A549 (cell line): ENCODE measurements around the gene AFF1. TPM values are rescaled to one million over a fixed set of nuclear protein-coding genes. Genes with fewer than 3 reads are reported as not detected.
A peak's percentile ranks its signal among the peaks of the same experiment; 100 is the strongest.

Experiments used
- ATAC-seq, 2 experiments: fragments of 200-7000 bp in 1 of 2; fragments of >200 bp in 1 of 2; cut with Nextera tagmentation in 1 of 2; cut with Tn5 transposase in 1 of 2; 3 replicates each; pipeline versions ENCODE4 v1.8.0 to v1.9.1; 2018 to 2020; ENCODE audit warnings: mild to moderate bottlenecking in 1 of 2, moderate library complexity in 1 of 2
- CTCF ChIA-PET: fragments of 300-600 bp; sonication (Branson Sonifier 250); formaldehyde crosslinking; extraction: SDS; loops from one replicate; lab custom pipeline; 2021; ENCODE audit warnings: antibody characterized with exemption, inconsistent platforms; lab: Yijun Ruan, JAX
- POLR2A ChIA-PET: fragments of 350-600 bp; formaldehyde crosslinking; extraction: SDS; loops from one replicate; lab custom pipeline; 2021; ENCODE audit warnings: antibody characterized with exemption, inconsistent platforms; lab: Yijun Ruan, JAX
- DNase-seq, 2 experiments: peaks; one replicate each; pipeline versions ENCODE4 v3.0.0 to v3.0.0-alpha.2; 2011 to 2016; ENCODE audit warnings: low read depth in 1 of 2, low spot score in 1 of 2
- FAIRE-seq: peaks from 2 replicates; lab custom pipeline; 2011; peaks lifted over from hg19 to GRCh38; lab: Jason Lieb, UNC
- H3K27ac ChIP-seq, 2 experiments: fragments of >200 bp; sonication (Bioruptor Twin); formaldehyde crosslinking; 3 replicates each; pipeline ENCODE4 v1.5.1; 2016 to 2017
- H3K4me1 ChIP-seq: fragments of >200 bp; sonication (Bioruptor Twin); formaldehyde crosslinking; 3 replicates; pipeline ENCODE4 v1.6.1; 2016
- H3K4me2 ChIP-seq: fragments of >200 bp; sonication (Bioruptor Twin); formaldehyde crosslinking; 3 replicates; pipeline ENCODE4 v1.6.1; 2016
- H3K4me3 ChIP-seq: fragments of >200 bp; sonication (Bioruptor Twin); formaldehyde crosslinking; 3 replicates; pipeline ENCODE4 v1.5.1; 2016
- H3K9me3 ChIP-seq: fragments of >200 bp; sonication (Bioruptor Twin); formaldehyde crosslinking; 3 replicates; pipeline ENCODE4 v1.6.1; 2016
- ATOH8 ChIP-seq: fragments of 250-450 bp; sonication (Bioruptor Pico); IDR thresholded peaks from 2 replicates; pipeline ENCODE4 v1.5.0; 2020; ENCODE audit warnings: low read depth, mild to moderate bottlenecking, moderate library complexity
- BCL3 ChIP-seq: fragments of >200 bp; sonication (Bioruptor Twin); formaldehyde crosslinking; IDR thresholded peaks from 3 replicates; pipeline ENCODE4 v1.6.1; 2016
- CBX2 ChIP-seq: fragments of 200-600 bp; sonication (generic); IDR thresholded peaks from 2 replicates; pipeline ENCODE4 v1.6.1; 2016; ENCODE audit warnings: low read depth, mild to moderate bottlenecking, borderline replicate concordance
- CBX8 ChIP-seq: fragments of 200-600 bp; sonication (generic); IDR thresholded peaks from 2 replicates; pipeline ENCODE4 v1.6.1; 2016
- CTCF ChIP-seq: fragments of >200 bp; sonication (Bioruptor Twin); formaldehyde crosslinking; IDR thresholded peaks from 3 replicates; pipeline ENCODE4 v1.5.1; 2016
- EHF ChIP-seq: fragments of 250-450 bp; sonication (Bioruptor Pico); IDR thresholded peaks from 2 replicates; pipeline ENCODE4 v1.5.0; 2020; ENCODE audit warnings: mild to moderate bottlenecking
- ELK1 ChIP-seq: fragments of 150-350 bp; IDR thresholded peaks from 2 replicates; pipeline ENCODE4 v1.6.1; 2014; ENCODE audit warnings: low read depth, mild to moderate bottlenecking, low read length
- GATA3 ChIP-seq: IDR thresholded peaks from 2 replicates; pipeline ENCODE4 v1.6.1; 2012; ENCODE audit warnings: borderline replicate concordance
- HDAC2 ChIP-seq: fragments of 200-600 bp; sonication (generic); IDR thresholded peaks from 2 replicates; pipeline ENCODE4 v1.6.1; 2016
- HES2 ChIP-seq: fragments of >200 bp; sonication (Bioruptor Twin); formaldehyde crosslinking; IDR thresholded peaks from 2 replicates; pipeline ENCODE4 v1.6.1; 2016
- HOXA7 ChIP-seq: fragments of 250-450 bp; sonication (Bioruptor Pico); IDR thresholded peaks from 2 replicates; pipeline ENCODE4 v1.5.0; 2020; ENCODE audit warnings: mild to moderate bottlenecking, moderate library complexity
- HOXB13 ChIP-seq: fragments of 250-450 bp; sonication (Bioruptor Pico); IDR thresholded peaks from 2 replicates; pipeline ENCODE4 v1.5.0; 2020; ENCODE audit warnings: low read depth, mild to moderate bottlenecking, moderate library complexity
- JUN ChIP-seq, 2 experiments: fragments of >200 bp; sonication (Bioruptor Twin); formaldehyde crosslinking; IDR thresholded peaks; 2 replicates in 1 of 2; 3 replicates in 1 of 2; pipeline ENCODE4 v1.6.1; 2016 to 2017
- KDM1A ChIP-seq: fragments of 200-600 bp; sonication (generic); IDR thresholded peaks from 2 replicates; pipeline ENCODE4 v1.6.1; 2016; ENCODE audit warnings: low read depth, mild to moderate bottlenecking
- KDM5A ChIP-seq: fragments of 200-600 bp; sonication (generic); IDR thresholded peaks from 2 replicates; pipeline ENCODE4 v1.6.1; 2016; ENCODE audit warnings: antibody characterized with exemption, mild to moderate bottlenecking
- MAX ChIP-seq: IDR thresholded peaks from 2 replicates; pipeline ENCODE4 v1.6.1; 2012
- NFE2L2 ChIP-seq: fragments of 150-350 bp; conservative IDR thresholded peaks from 2 replicates; pipeline ENCODE4 v1.6.1; 2014; ENCODE audit warnings: low read length
- NPAS2 ChIP-seq: fragments of 250-450 bp; sonication (Bioruptor Pico); IDR thresholded peaks from 2 replicates; pipeline ENCODE4 v1.8.0; 2022; ENCODE audit warnings: mild to moderate bottlenecking, moderate library complexity, borderline replicate concordance
- NR3C1 ChIP-seq: fragments of >200 bp; sonication (Bioruptor Twin); formaldehyde crosslinking; IDR thresholded peaks from 3 replicates; pipeline ENCODE4 v1.6.1; 2017
- POLR2A ChIP-seq: IDR thresholded peaks from 2 replicates; pipeline ENCODE4 v1.6.1; 2012; ENCODE audit warnings: mild to moderate bottlenecking, low read length
- RARB ChIP-seq: fragments of 250-450 bp; sonication (Bioruptor Pico); IDR thresholded peaks from 2 replicates; pipeline ENCODE4 v1.8.0; 2021; ENCODE audit warnings: mild to moderate bottlenecking, moderate library complexity
- REST ChIP-seq: fragments of 200-600 bp; sonication (generic); IDR thresholded peaks from 2 replicates; pipeline ENCODE4 v1.6.1; 2016; ENCODE audit warnings: antibody characterized with exemption, mild to moderate bottlenecking, moderate library complexity
- RFX5 ChIP-seq: fragments of 450-650 bp; IDR thresholded peaks from 2 replicates; pipeline ENCODE4 v1.7.1; 2014; ENCODE audit warnings: antibody characterized with exemption, mild to moderate bottlenecking, moderate library complexity
- RNF2 ChIP-seq: fragments of 200-600 bp; sonication (generic); IDR thresholded peaks from 2 replicates; pipeline ENCODE4 v1.6.1; 2016; ENCODE audit warnings: low read depth, mild to moderate bottlenecking, antibody characterized with exemption, moderate library complexity, borderline replicate concordance
- SMC3 ChIP-seq: fragments of >200 bp; sonication (Bioruptor Twin); formaldehyde crosslinking; IDR thresholded peaks from 3 replicates; pipeline ENCODE4 v1.6.1; 2018; ENCODE audit warnings: inconsistent platforms
- ZC3H11A ChIP-seq: fragments of 450-650 bp; IDR thresholded peaks from 2 replicates; pipeline ENCODE4 v1.6.1; 2014; ENCODE audit warnings: antibody characterized with exemption, mild to moderate bottlenecking
- ZFP36 ChIP-seq: fragments of 450-650 bp; IDR thresholded peaks from 2 replicates; pipeline ENCODE4 v1.6.1; 2014; ENCODE audit warnings: borderline replicate concordance; ENCODE audit not compliant: partially characterized antibody
- ZNF302 ChIP-seq: fragments of 250-450 bp; sonication (Bioruptor Pico); IDR thresholded peaks from 2 replicates; pipeline ENCODE4 v1.9.0; 2021; ENCODE audit warnings: inconsistent platforms, mild to moderate bottlenecking, moderate library complexity
- WGBS: methylation state at CpG from one replicate; pipeline ENCODE4 v1.1.6; 2017; ENCODE audit errors: missing lambda C conversion rate; 5-methylcytosine and 5-hydroxymethylcytosine counted together
- polyA plus RNA-seq, 4 experiments: library from polyadenylated mRNA; depleted of rRNA in 3 of 4; stranded (reverse); fragments of >200 nt; fragmentation: RNase III in 1 of 4; extraction: RNeasy Plus Mini Kit Qiagen cat#74134 plus additional on column Dnase treatment in 1 of 4; gene quantifications; 2 replicates in 3 of 4; 3 replicates in 1 of 4; pipeline ENCODE4 v1.2.3, GENCODE V29; 2011 to 2017

Gene AFF1
- polyA plus RNA-seq, 2 of the 4 experiments (the other 2 are of a cell fraction): 13.7 to 15.4 TPM

- ChIA-PET CTCF (interaction anchor here (0.7 kb wide), 1 partner anchor 54 kb away, joined by 4 read pairs; no protein-coding TSS in a partner anchor), POLR2A (no interaction called here)
- DNase-seq (peak; percentile 54 to 60), ATAC-seq (peak; percentile 96 to 99), FAIRE-seq (no peak)
- Histone ChIP-seq H3K9me3 (no peaks in the 10 kb centered on the region), H3K27ac (peak overlapping the region in 1 of 2 experiments; percentile 49; a peak in 2 of 6 replicates), H3K4me2 (peak overlapping the region; percentile 51), H3K4me3 (no peak overlapping the region), H3K4me1 (peaks cover 55% of the 10 kb centered on the region)
- 42% methylated on average over 8 of the region's 8 CpGs for WGBS
- no peak for TF ChIP-seq NPAS2 (CRISPR knock-in tag)
- TF ChIP-seq BCL3: no peak
- TF ChIP-seq RNF2: no peak
- no peak for TF ChIP-seq RARB
- no peak for TF ChIP-seq KDM5A
- no peak for TF ChIP-seq GATA3
- TF ChIP-seq HOXA7 (CRISPR knock-in tag): no peak
- no peak for TF ChIP-seq ZC3H11A
- no peak for TF ChIP-seq POLR2A
- TF ChIP-seq ATOH8: no peak
Measured at GRCh38 chr4:87038837-87039615, 104.2 kb downstream of the AFF1 start.

- Histone ChIP-seq H3K4me1 (peaks cover 51% of the 10 kb centered on the region), H3K9me3 (no peaks in the 10 kb centered on the region), H3K4me3 (no peak overlapping the region), H3K4me2 (no peak overlapping the region), H3K27ac (no peak overlapping the region)
- DNase-seq: no peak
- WGBS: 100% methylated on average over 3 of the region's 3 CpGs
- no peak for ATAC-seq
- FAIRE-seq: no peak
- ChIA-PET CTCF (interaction anchor here (1.1 kb wide), 1 partner anchor 118 kb away, joined by 4 read pairs; no protein-coding TSS in a partner anchor), POLR2A (no interaction called here)
- TF ChIP-seq HES2 (no peak), CTCF (no peak), RFX5 (no peak), CBX8 (no peak), RNF2 (no peak), ZNF302 (CRISPR knock-in tag) (no peak), JUN (IDR thresholded peaks at IDR 0.05) (no peak), EHF (CRISPR knock-in tag) (no peak), KDM1A (no peak), NR3C1 (no peak), HDAC2 (no peak), HOXB13 (CRISPR knock-in tag) (no peak), CBX2 (no peak), SMC3 (no peak), REST (no peak), NPAS2 (CRISPR knock-in tag) (no peak), NFE2L2 (no peak), ELK1 (no peak), ZFP36 (no peak), MAX (no peak)
Measured at GRCh38 chr4:87041141-87041540, 106.3 kb downstream of the AFF1 start.
